ENCODE measurements around the gene CLDND2. TPM values are rescaled to one million over a fixed set of nuclear protein-coding genes. Genes with fewer than 3 reads are reported as not detected.

CLDND2 gene
- total RNA-seq, 1 experiment from 2014 or later, result 0.95 TPM

DNA sequence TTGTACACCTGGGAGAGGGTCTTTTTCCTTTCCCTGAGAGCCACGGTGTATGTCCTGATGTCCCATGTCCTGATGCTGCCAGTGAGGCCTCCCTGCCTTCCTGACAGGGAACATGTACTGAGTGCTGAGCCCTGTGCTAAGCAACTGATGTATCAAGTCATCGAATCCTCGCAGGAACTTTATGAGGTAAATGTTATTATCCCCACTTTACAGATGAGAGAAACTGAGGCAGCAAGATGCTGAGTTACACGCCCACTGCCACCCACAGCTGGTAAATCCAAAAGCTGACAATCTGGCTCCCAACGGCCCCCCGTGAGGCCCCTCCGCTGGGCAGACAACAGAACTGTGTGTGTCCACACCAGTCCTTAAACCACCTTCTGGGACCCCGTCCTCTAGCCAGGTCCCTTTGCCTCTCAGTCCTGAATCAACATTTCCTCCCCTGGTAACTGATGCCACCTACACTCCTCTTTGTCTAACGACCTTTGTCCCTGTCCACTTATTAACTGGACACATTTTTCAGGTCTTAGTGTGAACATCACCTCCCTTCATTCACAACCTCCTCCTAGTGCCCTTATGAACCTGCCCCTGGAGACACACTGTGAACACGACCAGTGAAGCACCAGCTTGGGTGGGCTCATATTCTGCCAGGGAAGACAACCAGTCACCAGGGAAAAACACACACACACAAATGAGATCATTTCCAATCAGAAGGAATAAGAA, 21.4 kb downstream of the CLDND2 start:
- no peak overlapping the region for H2AFZ ChIP-seq (ENCODE audit: low read length)
- H3K4me1 ChIP-seq (ENCODE audit: insufficient read depth, low read length), result peaks cover 9% of the 10 kb centered on the region
- ATAC-seq (no peak), DNase-seq (no peak)
- ChIA-PET POLR2A (ENCODE audit: unreplicated experiment) (no interaction called here), CTCF (no interaction called here)
- no peak overlapping the region for H3K9ac ChIP-seq (ENCODE audit: low read length)
- H3K4me2 ChIP-seq (ENCODE audit: low read length), result no peak overlapping the region
- no peaks in the 10 kb centered on the region for H4K20me1 ChIP-seq (ENCODE audit: low read length)
- no peak overlapping the region for H3K4me3 ChIP-seq (ENCODE audit: low read length)
- no peaks in the 10 kb centered on the region for H3K9me2 ChIP-seq (replicated peaks; ENCODE audit: low read length)
- intact Hi-C loops (cut with micrococcal nuclease), result no loop called here
- H3K27ac ChIP-seq (ENCODE audit: low read length), result no peak overlapping the region
- H3K27me3 ChIP-seq (ENCODE audit: low read length), result no peaks in the 10 kb centered on the region
- TF ChIP-seq, protein P1, sequence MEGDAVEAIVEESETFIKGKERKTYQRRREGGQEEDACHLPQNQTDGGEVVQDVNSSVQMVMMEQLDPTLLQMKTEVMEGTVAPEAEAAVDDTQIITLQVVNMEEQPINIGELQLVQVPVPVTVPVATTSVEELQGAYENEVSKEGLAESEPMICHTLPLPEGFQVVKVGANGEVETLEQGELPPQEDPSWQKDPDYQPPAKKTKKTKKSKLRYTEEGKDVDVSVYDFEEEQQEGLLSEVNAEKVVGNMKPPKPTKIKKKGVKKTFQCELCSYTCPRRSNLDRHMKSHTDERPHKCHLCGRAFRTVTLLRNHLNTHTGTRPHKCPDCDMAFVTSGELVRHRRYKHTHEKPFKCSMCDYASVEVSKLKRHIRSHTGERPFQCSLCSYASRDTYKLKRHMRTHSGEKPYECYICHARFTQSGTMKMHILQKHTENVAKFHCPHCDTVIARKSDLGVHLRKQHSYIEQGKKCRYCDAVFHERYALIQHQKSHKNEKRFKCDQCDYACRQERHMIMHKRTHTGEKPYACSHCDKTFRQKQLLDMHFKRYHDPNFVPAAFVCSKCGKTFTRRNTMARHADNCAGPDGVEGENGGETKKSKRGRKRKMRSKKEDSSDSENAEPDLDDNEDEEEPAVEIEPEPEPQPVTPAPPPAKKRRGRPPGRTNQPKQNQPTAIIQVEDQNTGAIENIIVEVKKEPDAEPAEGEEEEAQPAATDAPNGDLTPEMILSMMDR (conservative IDR thresholded peaks at IDR 0.05; ENCODE audit: low read depth, low read length), result no peak
- TF ChIP-seq EZH2 (IDR thresholded peaks at IDR 0.05; ENCODE audit: low read length, unreplicated experiment) (no peak), EZH2phosphoT487 (IDR thresholded peaks at IDR 0.05; ENCODE audit: borderline replicate concordance, low read length) (no peak)
- no peaks in the 10 kb centered on the region for H3F3A ChIP-seq (ENCODE audit: low read length, unreplicated experiment)
- H3K36me3 ChIP-seq (ENCODE audit: low read depth, low read length), result peaks cover 33% of the 10 kb centered on the region
- H3K79me2 ChIP-seq (ENCODE audit: low read length), result no peaks in the 10 kb centered on the region
- no TSS peak for BruUV-seq (replicated peaks)
- H3K9me3 ChIP-seq (ENCODE audit: low read length), result no peaks in the 10 kb centered on the region

DNA sequence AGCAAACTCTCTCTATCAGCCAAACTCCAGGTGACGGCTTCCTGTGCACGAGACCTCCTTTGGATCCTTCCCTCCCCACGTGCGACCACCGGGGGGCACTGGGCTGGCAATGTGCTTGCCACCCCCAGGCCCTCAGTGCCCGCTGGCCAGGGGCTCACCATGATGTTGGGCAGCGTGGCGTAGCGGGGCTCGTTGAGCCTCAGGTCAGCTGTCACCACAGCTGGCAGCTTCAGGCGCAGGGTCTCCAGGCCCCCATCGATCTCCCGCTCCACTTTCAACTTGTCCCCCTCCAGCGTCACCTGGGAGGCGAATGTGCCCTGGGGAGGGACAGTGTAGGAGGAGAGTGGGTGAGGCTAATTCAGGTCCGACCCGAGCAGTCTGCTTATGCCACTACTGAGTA, 22.1 kb downstream of the CLDND2 start:
- peaks cover 13% of the 10 kb centered on the region for H3K4me1 ChIP-seq (ENCODE audit: insufficient read depth, low read length)
- H2AFZ ChIP-seq (ENCODE audit: low read length), result no peak overlapping the region
- H3K4me3 ChIP-seq (ENCODE audit: low read length), result no peak overlapping the region
- no peaks in the 10 kb centered on the region for H3K79me2 ChIP-seq (ENCODE audit: low read length)
- no peak overlapping the region for H3K4me2 ChIP-seq (ENCODE audit: low read length)
- no peak overlapping the region for H3K27ac ChIP-seq (ENCODE audit: low read length)
- TF ChIP-seq EZH2 (IDR thresholded peaks at IDR 0.05; ENCODE audit: low read length, unreplicated experiment) (no peak), EZH2phosphoT487 (IDR thresholded peaks at IDR 0.05; ENCODE audit: borderline replicate concordance, low read length) (no peak)
- TF ChIP-seq, protein P1 (conservative IDR thresholded peaks at IDR 0.05; ENCODE audit: low read depth, low read length), result peak; percentile 32; the same call in 1 of the 2 replicates
- ATAC-seq (no peak), DNase-seq (no peak)
- intact Hi-C loops (cut with micrococcal nuclease), result no loop called here
- H4K20me1 ChIP-seq (ENCODE audit: low read length), result no peaks in the 10 kb centered on the region
- no peaks in the 10 kb centered on the region for H3K27me3 ChIP-seq (ENCODE audit: low read length)
- CTCF ChIA-PET, result no interaction called here
- POLR2A ChIA-PET (ENCODE audit: unreplicated experiment), result no interaction called here
- H3K9me2 ChIP-seq (replicated peaks; ENCODE audit: low read length), result no peaks in the 10 kb centered on the region
- no peaks in the 10 kb centered on the region for H3F3A ChIP-seq (ENCODE audit: low read length, unreplicated experiment)
- H3K9ac ChIP-seq (ENCODE audit: low read length), result no peak overlapping the region
- H3K36me3 ChIP-seq (ENCODE audit: low read depth, low read length), result peaks cover 30% of the 10 kb centered on the region
- no peaks in the 10 kb centered on the region for H3K9me3 ChIP-seq (ENCODE audit: low read length)
- BruUV-seq (replicated peaks), result no TSS peak

DNA sequence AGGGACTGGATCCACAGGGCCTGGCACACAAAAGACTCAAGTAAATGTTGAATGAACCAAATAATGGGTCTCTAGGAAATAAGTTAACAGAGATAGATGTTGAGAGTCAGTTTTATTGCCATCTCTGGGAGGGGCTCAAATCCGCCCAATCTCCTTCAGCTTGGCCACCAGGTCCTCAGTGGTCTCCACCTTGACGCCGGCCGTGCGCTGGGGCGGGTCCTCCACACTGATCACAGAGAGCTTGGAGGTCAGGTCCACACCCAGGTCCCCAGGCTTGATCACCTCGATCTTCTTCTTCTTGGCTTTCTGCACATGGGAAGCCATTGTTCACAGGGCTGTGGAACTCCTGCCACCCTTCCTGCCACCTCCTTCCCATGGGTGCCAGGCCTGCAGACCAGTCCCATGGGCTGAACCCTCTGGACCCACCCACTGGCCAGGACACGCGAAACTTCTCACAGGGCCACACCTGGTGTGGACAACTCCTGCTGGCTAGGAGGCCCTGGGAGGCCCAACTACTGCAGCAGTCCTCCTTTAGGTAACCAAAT, 23.7 kb downstream of the CLDND2 start:
- Histone ChIP-seq H3K4me3 (ENCODE audit: low read length) (no peak overlapping the region), H3K36me3 (ENCODE audit: low read depth, low read length) (peaks cover 18% of the 10 kb centered on the region; the same call in 1 of the 2 replicates), H3K9ac (ENCODE audit: low read length) (no peak overlapping the region), H2AFZ (ENCODE audit: low read length) (no peak overlapping the region), H3K79me2 (ENCODE audit: low read length) (no peaks in the 10 kb centered on the region), H3K4me1 (ENCODE audit: insufficient read depth, low read length) (peaks cover 7% of the 10 kb centered on the region; the same call in 1 of the 2 replicates), H3K9me3 (ENCODE audit: low read length) (no peaks in the 10 kb centered on the region), H3F3A (ENCODE audit: low read length, unreplicated experiment) (no peaks in the 10 kb centered on the region), H3K9me2 (replicated peaks; ENCODE audit: low read length) (no peaks in the 10 kb centered on the region), H3K27me3 (ENCODE audit: low read length) (no peaks in the 10 kb centered on the region), H4K20me1 (ENCODE audit: low read length) (no peaks in the 10 kb centered on the region), H3K27ac (ENCODE audit: low read length) (no peak overlapping the region), H3K4me2 (ENCODE audit: low read length) (no peak overlapping the region)
- CTCF ChIA-PET, result no interaction called here
- TF ChIP-seq EZH2phosphoT487 (IDR thresholded peaks at IDR 0.05; ENCODE audit: borderline replicate concordance, low read length) (no peak), EZH2 (IDR thresholded peaks at IDR 0.05; ENCODE audit: low read length, unreplicated experiment) (no peak)
- DNase-seq (no peak), ATAC-seq (no peak)
- intact Hi-C loops (cut with micrococcal nuclease), result no loop called here
- POLR2A ChIA-PET (ENCODE audit: unreplicated experiment), result no interaction called here
- no TSS peak for BruUV-seq (replicated peaks)

Data from PC-3 (cell line).